GM19397 (cell line): Measurements from ENCODE around the gene ZCCHC10.
"Not testable (repeated sequence)": the region's sequence is repeated elsewhere in the genome, so short reads cannot be mapped to it uniquely, and the experiment has no call there.

Experiments used
- ATAC-seq: cut with Tn5 transposase; IDR thresholded peaks from one replicate; pipeline ENCODE4 v1.9.1; 2021; ENCODE audit warnings: mild to moderate bottlenecking, moderate library complexity; ENCODE audit not compliant: unreplicated experiment

The ZCCHC10 gene

GRCh38 chr5:132981288-132981687, 45.1 kb downstream of the ZCCHC10 start:
- no peak for ATAC-seq

- no peak for ATAC-seq
These were observed 46.4 kb downstream of the ZCCHC10 start for GRCh38 chr5:132979976-132980375.

GRCh38 chr5:132979367-132979940, 46.9 kb downstream of the ZCCHC10 start:
- no peak for ATAC-seq

- ATAC-seq = no peak
These were observed 49.5 kb downstream of the ZCCHC10 start for GRCh38 chr5:132976852-132977251.

GRCh38 chr5:132972436-132972828, 53.9 kb downstream of the ZCCHC10 start:
- ATAC-seq = not testable (repeated sequence)

- no peak for ATAC-seq
These were observed 54.6 kb downstream of the ZCCHC10 start for GRCh38 chr5:132971483-132972435.

- ATAC-seq = no peak
These were observed 61.2 kb downstream of the ZCCHC10 start for GRCh38 chr5:132965120-132965519.

- ATAC-seq = peak; percentile 96
These were observed 62.9 kb downstream of the ZCCHC10 start, which contains the start of gene AFF4 for GRCh38 chr5:132963171-132964104. Gene AFF4 (minus strand): TSS chr5:132963634. CDS start chr5:132937189, 26,445 bp downstream.

- no peak for ATAC-seq
These were observed 63.8 kb downstream of the ZCCHC10 start for GRCh38 chr5:132962429-132963021.

- no peak for ATAC-seq
These were observed 64.5 kb downstream of the ZCCHC10 start for GRCh38 chr5:132961887-132962286.

GRCh38 chr5:132961123-132961815, 65.1 kb downstream of the ZCCHC10 start:
- not testable (repeated sequence) for ATAC-seq

- not testable (repeated sequence) for ATAC-seq
These were observed 70.1 kb downstream of the ZCCHC10 start for GRCh38 chr5:132956166-132956799.

- ATAC-seq = no peak
These were observed 72.6 kb downstream of the ZCCHC10 start for GRCh38 chr5:132953710-132954109.

- ATAC-seq = no peak
These were observed 73.5 kb downstream of the ZCCHC10 start for GRCh38 chr5:132952829-132953228.

GRCh38 chr5:132951897-132952296, 74.5 kb downstream of the ZCCHC10 start:
- no peak for ATAC-seq

- no peak for ATAC-seq
These were observed 77.2 kb downstream of the ZCCHC10 start for GRCh38 chr5:132949136-132949535.

- ATAC-seq = no peak
These were observed 78.7 kb downstream of the ZCCHC10 start for GRCh38 chr5:132947671-132948070.
